Retinal pigment epithelial cell (primary cell): ENCODE data around the gene NIBAN1.

ENCODE experiments used
- DNase-seq: peaks from one replicate; pipeline ENCODE4 v3.0.0-alpha.2; 2010; ENCODE audit warnings: low read depth
- H3K4me3 ChIP-seq: 2 replicates; pipeline ENCODE4 v1.5.1; 2011; ENCODE audit warnings: mild to moderate bottlenecking, low read length, control low read depth, moderate library complexity
- CTCF ChIP-seq: conservative IDR thresholded peaks from 2 replicates; pipeline ENCODE4 v1.5.1; 2011; ENCODE audit warnings: low read depth, low read length, control low read depth, inconsistent platforms

Gene NIBAN1

GRCh38 chr1:184928394-184928793 is 45.9 kb downstream of the NIBAN1 start:
- DNase-seq, result no peak
- no peak for TF ChIP-seq CTCF
- H3K4me3 ChIP-seq, result no peak overlapping the region
